ENCODE measurements around the gene GATA6.

DNA sequence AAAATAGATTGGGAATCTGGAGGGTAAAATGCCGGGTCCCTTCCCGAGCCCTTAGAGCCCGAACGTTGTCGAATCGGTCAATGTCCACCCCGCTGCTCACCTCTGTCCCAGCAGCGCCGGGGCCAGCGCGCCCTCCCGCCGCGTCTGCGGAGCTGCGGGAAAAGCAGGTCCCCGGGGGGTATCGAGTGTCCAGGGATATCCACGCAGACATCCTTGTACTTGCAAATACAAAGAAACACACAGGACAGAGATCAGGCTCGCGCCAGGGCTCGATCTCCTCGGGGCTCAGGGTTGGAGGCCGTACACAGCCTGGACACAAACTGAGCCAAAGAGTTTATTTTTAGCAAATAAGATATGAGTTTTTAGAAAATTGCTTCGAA lies 2.3 kb upstream of the GATA6 start:
- TF ChIP-seq, protein P1, sequence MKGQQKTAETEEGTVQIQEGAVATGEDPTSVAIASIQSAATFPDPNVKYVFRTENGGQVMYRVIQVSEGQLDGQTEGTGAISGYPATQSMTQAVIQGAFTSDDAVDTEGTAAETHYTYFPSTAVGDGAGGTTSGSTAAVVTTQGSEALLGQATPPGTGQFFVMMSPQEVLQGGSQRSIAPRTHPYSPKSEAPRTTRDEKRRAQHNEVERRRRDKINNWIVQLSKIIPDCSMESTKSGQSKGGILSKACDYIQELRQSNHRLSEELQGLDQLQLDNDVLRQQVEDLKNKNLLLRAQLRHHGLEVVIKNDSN (IDR thresholded peaks at IDR 0.05) = no peak
- TF ChIP-seq FOXM1 (IDR thresholded peaks at IDR 0.05; ENCODE audit: borderline replicate concordance, low read depth) = no peak
- no peak for TF ChIP-seq YY1 (IDR thresholded peaks at IDR 0.05; ENCODE audit: low read depth)
- TF ChIP-seq, protein P2, sequence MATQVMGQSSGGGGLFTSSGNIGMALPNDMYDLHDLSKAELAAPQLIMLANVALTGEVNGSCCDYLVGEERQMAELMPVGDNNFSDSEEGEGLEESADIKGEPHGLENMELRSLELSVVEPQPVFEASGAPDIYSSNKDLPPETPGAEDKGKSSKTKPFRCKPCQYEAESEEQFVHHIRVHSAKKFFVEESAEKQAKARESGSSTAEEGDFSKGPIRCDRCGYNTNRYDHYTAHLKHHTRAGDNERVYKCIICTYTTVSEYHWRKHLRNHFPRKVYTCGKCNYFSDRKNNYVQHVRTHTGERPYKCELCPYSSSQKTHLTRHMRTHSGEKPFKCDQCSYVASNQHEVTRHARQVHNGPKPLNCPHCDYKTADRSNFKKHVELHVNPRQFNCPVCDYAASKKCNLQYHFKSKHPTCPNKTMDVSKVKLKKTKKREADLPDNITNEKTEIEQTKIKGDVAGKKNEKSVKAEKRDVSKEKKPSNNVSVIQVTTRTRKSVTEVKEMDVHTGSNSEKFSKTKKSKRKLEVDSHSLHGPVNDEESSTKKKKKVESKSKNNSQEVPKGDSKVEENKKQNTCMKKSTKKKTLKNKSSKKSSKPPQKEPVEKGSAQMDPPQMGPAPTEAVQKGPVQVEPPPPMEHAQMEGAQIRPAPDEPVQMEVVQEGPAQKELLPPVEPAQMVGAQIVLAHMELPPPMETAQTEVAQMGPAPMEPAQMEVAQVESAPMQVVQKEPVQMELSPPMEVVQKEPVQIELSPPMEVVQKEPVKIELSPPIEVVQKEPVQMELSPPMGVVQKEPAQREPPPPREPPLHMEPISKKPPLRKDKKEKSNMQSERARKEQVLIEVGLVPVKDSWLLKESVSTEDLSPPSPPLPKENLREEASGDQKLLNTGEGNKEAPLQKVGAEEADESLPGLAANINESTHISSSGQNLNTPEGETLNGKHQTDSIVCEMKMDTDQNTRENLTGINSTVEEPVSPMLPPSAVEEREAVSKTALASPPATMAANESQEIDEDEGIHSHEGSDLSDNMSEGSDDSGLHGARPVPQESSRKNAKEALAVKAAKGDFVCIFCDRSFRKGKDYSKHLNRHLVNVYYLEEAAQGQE (IDR thresholded peaks at IDR 0.05; ENCODE audit: low read depth) = no peak
- no peak for TF ChIP-seq TCF12 (IDR thresholded peaks at IDR 0.05; ENCODE audit: low read depth)
